Stimulated activated CD4-positive, alpha-beta T cell treated with anti-CD3 and anti-CD28 coated beads, Interleukin-15, amount 100 ng/mL, for 48 hours (primary cell): ENCODE data around the gene RPS6KA4.
"Not testable (repeated sequence)": the region's sequence is repeated elsewhere in the genome, so short reads cannot be mapped to it uniquely, and the experiment has no call there.

Source experiments
- DNase-seq, 2 donors: peaks; one replicate each; pipeline ENCODE4 v3.0.0-alpha.2; 2020; ENCODE audit warnings: low read depth in 2 of 2

RPS6KA4 gene

GRCh38 chr11:64358907-64359711, at the start of gene RPS6KA4:
Gene RPS6KA4 (plus strand): TSS chr11:64359162. CDS start chr11:64359236, 74 bp downstream.
- no peak for DNase-seq

- no peak for DNase-seq
Measured at GRCh38 chr11:64312947-64313346, 46.0 kb upstream of the RPS6KA4 start.

- no peak for DNase-seq
Measured at GRCh38 chr11:64313491-64314145, 45.3 kb upstream of the RPS6KA4 start.

- no peak for DNase-seq
Measured at GRCh38 chr11:64314146-64314804, 44.7 kb upstream of the RPS6KA4 start.

- DNase-seq = no peak
Measured at GRCh38 chr11:64314805-64315561, 44.0 kb upstream of the RPS6KA4 start.

GRCh38 chr11:64315667-64316526, 43.1 kb upstream of the RPS6KA4 start:
- DNase-seq = not testable (repeated sequence)

GRCh38 chr11:64316672-64317324, 42.2 kb upstream of the RPS6KA4 start:
- no peak for DNase-seq

GRCh38 chr11:64317325-64317960, 41.5 kb upstream of the RPS6KA4 start, which contains the start of gene TRMT112:
Gene TRMT112 (minus strand): TSS chr11:64317559. CDS start chr11:64317526, 33 bp downstream.
- peak; percentile 92 to 97 for DNase-seq

GRCh38 chr11:64317961-64318765, 40.8 kb upstream of the RPS6KA4 start, which contains the start of gene PRDX5:
Gene PRDX5 (plus strand): TSS chr11:64318121. CDS start chr11:64318216, 95 bp downstream.
- peak; percentile 91 to 93 for DNase-seq

- DNase-seq = no peak
Measured at GRCh38 chr11:64318766-64319761, 39.9 kb upstream of the RPS6KA4 start.

- DNase-seq = no peak
Measured at GRCh38 chr11:64320556-64320955, 38.4 kb upstream of the RPS6KA4 start.

GRCh38 chr11:64321026-64321425, 37.9 kb upstream of the RPS6KA4 start:
- DNase-seq = no peak

GRCh38 chr11:64321533-64321932, 37.4 kb upstream of the RPS6KA4 start:
- no peak for DNase-seq

GRCh38 chr11:64322925-64323260, 36.1 kb upstream of the RPS6KA4 start:
- no peak for DNase-seq

- no peak for DNase-seq
Measured at GRCh38 chr11:64323373-64323772, 35.6 kb upstream of the RPS6KA4 start.

GRCh38 chr11:64323984-64324383, 35.0 kb upstream of the RPS6KA4 start:
- DNase-seq = not testable (repeated sequence)

- no peak for DNase-seq
Measured at GRCh38 chr11:64324692-64325469, 34.1 kb upstream of the RPS6KA4 start.
